ENCODE results near the gene XXYLT1. TPM values are rescaled to one million over a fixed set of nuclear protein-coding genes. Genes with fewer than 3 reads are reported as not detected.
"Not testable (repeated sequence)": the region's sequence is repeated elsewhere in the genome, so short reads cannot be mapped to it uniquely, and the experiment has no call there.

XXYLT1 gene
- total RNA-seq, 1 experiment from 2014 or later = 29.2 TPM

- Mint-ChIP-seq H3K27ac (ENCODE audit: unreplicated experiment) (no peak overlapping the region), H3K4me1 (ENCODE audit: low read depth, unreplicated experiment) (no peaks in the 10 kb centered on the region), H3K27me3 (ENCODE audit: unreplicated experiment) (no peaks in the 10 kb centered on the region), H3K4me3 (ENCODE audit: low read depth, unreplicated experiment) (no peak overlapping the region), H3K9me3 (ENCODE audit: low read depth, unreplicated experiment) (peaks cover 2% of the 10 kb centered on the region), H3K36me3 (ENCODE audit: insufficient read depth, unreplicated experiment) (no peaks in the 10 kb centered on the region)
- intact Hi-C loops (cut with micrococcal nuclease; ENCODE audit: unreplicated experiment) = no loop called here
- no TSS peak for BruUV-seq (replicated peaks)
- CTCF ChIA-PET = no interaction called here
- no peak for DNase-seq
- no peak for TF ChIP-seq CTCF (IDR thresholded peaks at IDR 0.05; ENCODE audit: unreplicated experiment)
Observed at GRCh38 chr3:195219351-195220230, 51.4 kb downstream of the XXYLT1 start.

- H3K9me3 Mint-ChIP-seq (ENCODE audit: low read depth, unreplicated experiment); intact Hi-C loops (cut with micrococcal nuclease; ENCODE audit: unreplicated experiment); H3K27ac Mint-ChIP-seq (ENCODE audit: unreplicated experiment); H3K36me3 Mint-ChIP-seq (ENCODE audit: insufficient read depth, unreplicated experiment); H3K4me1 Mint-ChIP-seq (ENCODE audit: low read depth, unreplicated experiment); BruUV-seq (replicated peaks); H3K4me3 Mint-ChIP-seq (ENCODE audit: low read depth, unreplicated experiment); H3K27me3 Mint-ChIP-seq (ENCODE audit: unreplicated experiment); CTCF ChIA-PET; DNase-seq: not testable (repeated sequence)
Observed at GRCh38 chr3:195218331-195218730, 52.6 kb downstream of the XXYLT1 start.

- CTCF ChIA-PET; H3K27ac Mint-ChIP-seq (ENCODE audit: unreplicated experiment); H3K4me1 Mint-ChIP-seq (ENCODE audit: low read depth, unreplicated experiment); H3K36me3 Mint-ChIP-seq (ENCODE audit: insufficient read depth, unreplicated experiment); intact Hi-C loops (cut with micrococcal nuclease; ENCODE audit: unreplicated experiment); H3K4me3 Mint-ChIP-seq (ENCODE audit: low read depth, unreplicated experiment); DNase-seq; H3K9me3 Mint-ChIP-seq (ENCODE audit: low read depth, unreplicated experiment); BruUV-seq (replicated peaks); H3K27me3 Mint-ChIP-seq (ENCODE audit: unreplicated experiment): not testable (repeated sequence)
Observed at GRCh38 chr3:195215576-195215975, 55.4 kb downstream of the XXYLT1 start.

- H3K4me3 Mint-ChIP-seq (ENCODE audit: low read depth, unreplicated experiment) = no peak overlapping the region
- H3K9me3 Mint-ChIP-seq (ENCODE audit: low read depth, unreplicated experiment) = peaks cover 6% of the 10 kb centered on the region
- no peak for DNase-seq
- no peak overlapping the region for H3K27ac Mint-ChIP-seq (ENCODE audit: unreplicated experiment)
- TF ChIP-seq CTCF (IDR thresholded peaks at IDR 0.05; ENCODE audit: unreplicated experiment) = no peak
- CTCF ChIA-PET = no interaction called here
- no peaks in the 10 kb centered on the region for H3K27me3 Mint-ChIP-seq (ENCODE audit: unreplicated experiment)
- BruUV-seq (replicated peaks) = no TSS peak
- H3K4me1 Mint-ChIP-seq (ENCODE audit: low read depth, unreplicated experiment) = peaks cover 9% of the 10 kb centered on the region
- H3K36me3 Mint-ChIP-seq (ENCODE audit: insufficient read depth, unreplicated experiment) = no peaks in the 10 kb centered on the region
- intact Hi-C loops (cut with micrococcal nuclease; ENCODE audit: unreplicated experiment) = no loop called here
Observed at GRCh38 chr3:195214381-195214780, 56.6 kb downstream of the XXYLT1 start.

GRCh38 chr3:195213639-195214315 is 57.2 kb downstream of the XXYLT1 start:
- DNase-seq = no peak
- Mint-ChIP-seq H3K36me3 (ENCODE audit: insufficient read depth, unreplicated experiment) (no peaks in the 10 kb centered on the region), H3K9me3 (ENCODE audit: low read depth, unreplicated experiment) (peaks cover 6% of the 10 kb centered on the region), H3K27ac (ENCODE audit: unreplicated experiment) (no peak overlapping the region), H3K4me3 (ENCODE audit: low read depth, unreplicated experiment) (no peak overlapping the region), H3K4me1 (ENCODE audit: low read depth, unreplicated experiment) (peaks cover 9% of the 10 kb centered on the region), H3K27me3 (ENCODE audit: unreplicated experiment) (no peaks in the 10 kb centered on the region)
- BruUV-seq (replicated peaks) = no TSS peak
- no peak for TF ChIP-seq CTCF (IDR thresholded peaks at IDR 0.05; ENCODE audit: unreplicated experiment)
- intact Hi-C loops (cut with micrococcal nuclease; ENCODE audit: unreplicated experiment) = no loop called here
- CTCF ChIA-PET = no interaction called here
